ENCODE results near the gene MAPK9. TPM values are rescaled to one million over a fixed set of nuclear protein-coding genes. Genes with fewer than 3 reads are reported as not detected.

The MAPK9 gene
- total and polyA plus RNA-seq, 9 donors = 12.8 to 35.9 (median 28.8) TPM

DNA sequence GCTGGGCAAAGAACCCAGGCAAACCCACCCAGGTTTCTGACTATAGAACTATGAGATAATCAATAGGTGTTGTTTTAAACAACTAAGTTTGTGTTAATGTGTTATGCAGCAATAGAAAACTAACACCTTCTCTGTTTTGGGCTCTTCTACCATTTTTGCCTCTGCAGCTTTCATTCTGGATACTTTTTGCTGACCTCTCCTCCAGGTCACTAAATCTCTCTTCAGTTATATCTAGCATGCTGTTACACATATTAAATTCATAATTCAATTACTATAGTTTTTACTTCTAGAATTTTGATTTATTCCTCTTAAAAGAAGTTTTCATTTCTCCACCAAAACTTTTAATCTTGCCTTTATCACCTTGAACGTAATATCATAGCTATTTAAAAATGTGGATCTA lies 17.2 kb downstream of the MAPK9 start:
- intact Hi-C loops (cut with DNase I) = no loop called here
- H3K4me3 ChIP-seq = no peak overlapping the region
- WGBS, 3 donors = 93 to 99% (median 95%) methylated on average over 1 of the region's 1 CpG
- H3K27ac ChIP-seq = no peak overlapping the region
- no peak for DNase-seq
- H3K27me3 ChIP-seq = no peaks in the 10 kb centered on the region
- H3K9me3 ChIP-seq = peaks cover 0 to 19% of the 10 kb centered on the region in 2 donors
- H3K36me3 ChIP-seq = no peaks in the 10 kb centered on the region
- H3K4me1 ChIP-seq (ENCODE audit: insufficient read depth) = no peaks in the 10 kb centered on the region
- TF ChIP-seq POLR2A (IDR thresholded peaks at IDR 0.05) (no peak), EP300 (IDR thresholded peaks at IDR 0.05) (no peak)
- TF ChIP-seq, protein P1, sequence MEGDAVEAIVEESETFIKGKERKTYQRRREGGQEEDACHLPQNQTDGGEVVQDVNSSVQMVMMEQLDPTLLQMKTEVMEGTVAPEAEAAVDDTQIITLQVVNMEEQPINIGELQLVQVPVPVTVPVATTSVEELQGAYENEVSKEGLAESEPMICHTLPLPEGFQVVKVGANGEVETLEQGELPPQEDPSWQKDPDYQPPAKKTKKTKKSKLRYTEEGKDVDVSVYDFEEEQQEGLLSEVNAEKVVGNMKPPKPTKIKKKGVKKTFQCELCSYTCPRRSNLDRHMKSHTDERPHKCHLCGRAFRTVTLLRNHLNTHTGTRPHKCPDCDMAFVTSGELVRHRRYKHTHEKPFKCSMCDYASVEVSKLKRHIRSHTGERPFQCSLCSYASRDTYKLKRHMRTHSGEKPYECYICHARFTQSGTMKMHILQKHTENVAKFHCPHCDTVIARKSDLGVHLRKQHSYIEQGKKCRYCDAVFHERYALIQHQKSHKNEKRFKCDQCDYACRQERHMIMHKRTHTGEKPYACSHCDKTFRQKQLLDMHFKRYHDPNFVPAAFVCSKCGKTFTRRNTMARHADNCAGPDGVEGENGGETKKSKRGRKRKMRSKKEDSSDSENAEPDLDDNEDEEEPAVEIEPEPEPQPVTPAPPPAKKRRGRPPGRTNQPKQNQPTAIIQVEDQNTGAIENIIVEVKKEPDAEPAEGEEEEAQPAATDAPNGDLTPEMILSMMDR (IDR thresholded peaks at IDR 0.05) = no peak

GRCh38 chr5:180271221-180271620 lies 20.7 kb downstream of the MAPK9 start:
- 87 to 97% (median 88%) methylated on average over 7 of the region's 7 CpGs for WGBS, 3 donors
- intact Hi-C loops (cut with DNase I) = no loop called here
- no peaks in the 10 kb centered on the region for H3K4me1 ChIP-seq (ENCODE audit: insufficient read depth)
- no peaks in the 10 kb centered on the region for H3K27me3 ChIP-seq
- H3K36me3 ChIP-seq = no peaks in the 10 kb centered on the region
- TF ChIP-seq EP300 (IDR thresholded peaks at IDR 0.05) (no peak), POLR2A (IDR thresholded peaks at IDR 0.05) (no peak)
- TF ChIP-seq, protein P1 (IDR thresholded peaks at IDR 0.05) = no peak
- peaks cover 0 to 33% of the 10 kb centered on the region in 2 donors for H3K9me3 ChIP-seq
- H3K4me3 ChIP-seq = no peak overlapping the region
- H3K27ac ChIP-seq = no peak overlapping the region
- no peak for DNase-seq

GRCh38 chr5:180259260-180259611 lies 32.6 kb downstream of the MAPK9 start:
- no peaks in the 10 kb centered on the region for H3K27me3 ChIP-seq
- no peak overlapping the region for H3K27ac ChIP-seq
- WGBS, 3 donors = 61 to 98% (median 74%) methylated on average over 3 of the region's 3 CpGs
- no peak for TF ChIP-seq POLR2A (IDR thresholded peaks at IDR 0.05)
- TF ChIP-seq, protein P1 (IDR thresholded peaks at IDR 0.05) = no peak
- no peak for TF ChIP-seq EP300 (IDR thresholded peaks at IDR 0.05)
- DNase-seq = no peak
- no peaks in the 10 kb centered on the region for H3K4me1 ChIP-seq (ENCODE audit: insufficient read depth)
- no peak overlapping the region for H3K4me3 ChIP-seq
- no peaks in the 10 kb centered on the region for H3K36me3 ChIP-seq
- H3K9me3 ChIP-seq = peaks cover 16 to 68% of the 10 kb centered on the region in 2 donors
- intact Hi-C loops (cut with DNase I) = no loop called here

- H3K9me3 ChIP-seq = peaks cover 22 to 70% of the 10 kb centered on the region in 2 donors
- 94 to 96% (median 96%) methylated on average over 24 of the region's 24 CpGs for WGBS, 3 donors
- H3K36me3 ChIP-seq = no peaks in the 10 kb centered on the region
These were observed 38.7 kb downstream of the MAPK9 start for GRCh38 chr5:180253036-180253824.

More at GRCh38 chr5:180253036-180253824, 38.7 kb downstream of the MAPK9 start:
- Histone ChIP-seq H3K4me1 (ENCODE audit: insufficient read depth) (no peaks in the 10 kb centered on the region), H3K27me3 (no peaks in the 10 kb centered on the region), H3K27ac (no peak overlapping the region), H3K4me3 (no peak overlapping the region)
- TF ChIP-seq, protein P1 (IDR thresholded peaks at IDR 0.05) = no peak
- TF ChIP-seq POLR2A (IDR thresholded peaks at IDR 0.05) (no peak), EP300 (IDR thresholded peaks at IDR 0.05) (no peak)
- intact Hi-C loops (cut with DNase I) = no loop called here
- DNase-seq = no peak

Data from ovary (tissue), 9 donors.